GM12878 (cell line): ENCODE results near the gene TFCP2L1. TPM values are rescaled to one million over a fixed set of nuclear protein-coding genes. Genes with fewer than 3 reads are reported as not detected.

Source experiments
- ATAC-seq: fragments of 200-7000 bp; cut with Tn5 transposase; 3 replicates; pipeline ENCODE4 v1.9.1; 2020; ENCODE audit warnings: mild to moderate bottlenecking, moderate library complexity
- BruUV-seq: library from RNA; stranded (reverse); fragments of 400-500 nt; replicated peaks from 2 replicates; lab custom pipeline; 2021; lab: Mats Ljungman, UMichigan
- CTCF ChIA-PET: fragments of 300-600 bp; sonication (Branson Sonifier 250); formaldehyde crosslinking; extraction: SDS; loops from one replicate; lab custom pipeline; 2021; ENCODE audit warnings: inconsistent platforms; lab: Yijun Ruan, JAX
- POLR2A ChIA-PET: fragments of 350-600 bp; formaldehyde crosslinking; extraction: SDS; loops from one replicate; lab custom pipeline; 2021; ENCODE audit warnings: inconsistent platforms; lab: Charles Lee
- RAD21 ChIA-PET: fragments of 300-600 bp; sonication (Branson Sonifier 250); formaldehyde crosslinking; loops from one replicate; lab custom pipeline; 2023; ENCODE audit warnings: antibody characterized with exemption; ENCODE audit not compliant: unreplicated experiment; lab: Charles Lee
- SMC1A ChIA-PET: fragments of 300-600 bp; sonication (Branson Sonifier 250); formaldehyde crosslinking; loops from one replicate; lab custom pipeline; 2023; ENCODE audit not compliant: unreplicated experiment, uncharacterized antibody; lab: Charles Lee
- DNase-seq: peaks from one replicate; pipeline ENCODE4 v3.0.0-alpha.2; 2011; ENCODE audit warnings: low read depth, low spot score
- FAIRE-seq: peaks from 3 replicates; lab custom pipeline; 2011; peaks lifted over from hg19 to GRCh38; lab: Jason Lieb, UNC
- H2AFZ ChIP-seq: 2 replicates; pipeline ENCODE4 v1.6.0; 2011; ENCODE audit warnings: low read depth, low read length, control low read depth; ENCODE audit not compliant: control insufficient read depth
- H3K27ac ChIP-seq: 2 replicates; pipeline ENCODE4 v1.5.1; 2011; ENCODE audit warnings: control low read depth; ENCODE audit not compliant: control insufficient read depth, insufficient read depth
- H3K27me3 ChIP-seq, 2 experiments: replicated peaks in 1 of 2; 2 replicates each; pipeline versions ENCODE4 v1.6.0 to v1.6.1; 2011; ENCODE audit warnings: low read length in 1 of 2; ENCODE audit not compliant: control insufficient read depth in 2 of 2, insufficient read depth in 2 of 2
- H3K36me3 ChIP-seq, 2 experiments: 2 replicates each; pipeline ENCODE4 v1.5.1; 2011; ENCODE audit warnings: low read length in 1 of 2; ENCODE audit not compliant: control insufficient read depth in 2 of 2, insufficient read depth in 2 of 2
- H3K4me1 ChIP-seq: 2 replicates; pipeline ENCODE4 v1.6.1; 2011; ENCODE audit warnings: mild to moderate bottlenecking, low read length, moderate library complexity, mixed read lengths; ENCODE audit not compliant: control insufficient read depth, insufficient read depth
- H3K4me2 ChIP-seq: 2 replicates; pipeline ENCODE4 v1.6.0; 2011; ENCODE audit warnings: control low read depth; ENCODE audit not compliant: control insufficient read depth, insufficient read depth
- H3K4me3 ChIP-seq: fragments of 200-600 bp; sonication (generic); 2 replicates; pipeline ENCODE4 v1.5.1; 2016
- H3K79me2 ChIP-seq: 2 replicates; pipeline ENCODE4 v1.6.0; 2011; ENCODE audit warnings: low read length; ENCODE audit not compliant: control insufficient read depth, insufficient read depth
- H3K9ac ChIP-seq: 2 replicates; pipeline ENCODE4 v1.8.0; 2011; ENCODE audit warnings: low read length, control low read depth, mixed read lengths; ENCODE audit not compliant: control insufficient read depth, insufficient read depth
- H3K9me3 ChIP-seq: replicated peaks from 3 replicates; pipeline ENCODE4 v1.5.1; 2011; ENCODE audit warnings: mild to moderate bottlenecking, low read length; ENCODE audit not compliant: control insufficient read depth, insufficient read depth
- H4K20me1 ChIP-seq: 2 replicates; pipeline ENCODE4 v1.6.0; 2011; ENCODE audit not compliant: control insufficient read depth, insufficient read depth
- ASH2L ChIP-seq: fragments of 300-600, 200-600 bp; sonication (generic); IDR thresholded peaks from 2 replicates; pipeline ENCODE4 v1.6.1; 2017; ENCODE audit warnings: low read depth, mild to moderate bottlenecking, borderline replicate concordance
- E4F1 ChIP-seq: fragments of 450-650 bp; IDR thresholded peaks from 2 replicates; pipeline ENCODE4 v1.6.1; 2018; ENCODE audit warnings: borderline replicate concordance, mild to moderate bottlenecking; ENCODE audit not compliant: partially characterized antibody
- HDAC2 ChIP-seq: fragments of 200-600 bp; sonication (generic); IDR thresholded peaks from 2 replicates; pipeline ENCODE4 v1.6.1; 2017
- HDAC6 ChIP-seq: fragments of 200-600 bp; sonication (generic); IDR thresholded peaks from one replicate; pipeline ENCODE4 v1.8.0; 2017; ENCODE audit warnings: antibody characterized with exemption; ENCODE audit not compliant: unreplicated experiment
- RBBP5 ChIP-seq: fragments of 200-600 bp; sonication (generic); conservative IDR thresholded peaks from 2 replicates; pipeline ENCODE4 v1.6.1; 2016
- RFX5 ChIP-seq: IDR thresholded peaks from 2 replicates; pipeline ENCODE4 v1.6.1; 2011; ENCODE audit warnings: low read depth, low read length, improper control_type of control experiment
- SKIL ChIP-seq: fragments of 450-650 bp; IDR thresholded peaks from 2 replicates; pipeline ENCODE4 v1.6.1; 2017; ENCODE audit warnings: mild to moderate bottlenecking, low read depth, inconsistent platforms; ENCODE audit not compliant: poor library complexity, severe bottlenecking
- SMARCA5 ChIP-seq: fragments of 450-650 bp; IDR thresholded peaks from 2 replicates; pipeline ENCODE4 v1.6.1; 2017; ENCODE audit warnings: mild to moderate bottlenecking
- SUZ12 ChIP-seq: fragments of 200-600 bp; sonication (generic); IDR thresholded peaks from one replicate; pipeline ENCODE4 v1.6.1; 2018; ENCODE audit warnings: antibody characterized with exemption, mild to moderate bottlenecking; ENCODE audit not compliant: unreplicated experiment
- TCF12 ChIP-seq: IDR thresholded peaks from 2 replicates; pipeline ENCODE4 v1.6.1; 2011; ENCODE audit warnings: low read depth, mild to moderate bottlenecking, low read length
- USF1 ChIP-seq: IDR thresholded peaks from 2 replicates; pipeline ENCODE4 v1.6.1; 2011; ENCODE audit warnings: borderline replicate concordance, low read depth, mild to moderate bottlenecking, moderate library complexity, mixed read lengths, low read length; ENCODE audit not compliant: insufficient read depth; ENCODE audit errors: extremely low read length
- ZBTB11 ChIP-seq: fragments of 450-650 bp; formaldehyde crosslinking; IDR thresholded peaks from 2 replicates; pipeline ENCODE4 v1.5.0; 2022; ENCODE audit warnings: mild to moderate bottlenecking, missing genetic modification characterization
- ZNF217 ChIP-seq: fragments of 450-650 bp; IDR thresholded peaks from 2 replicates; pipeline ENCODE4 v1.6.1; 2017; ENCODE audit warnings: antibody characterized with exemption, mild to moderate bottlenecking
- WGBS: methylation state at CpG from one replicate; pipeline ENCODE4 v1.1.6; 2016; ENCODE audit warnings: low lambda C conversion rate; ENCODE audit not compliant: insufficient replicate concordance, insufficient coverage; ENCODE audit errors: missing lambda C conversion rate; 5-methylcytosine and 5-hydroxymethylcytosine counted together
- in situ Hi-C: fragments of 300-500 bp; cut with MboI; formaldehyde crosslinking; loops from 9 replicates; pipeline ENCODE4 v1.14.3; 2018; ENCODE audit warnings: mixed read lengths
- intact Hi-C: fragments of 100-400 bp; cut with micrococcal nuclease; formaldehyde crosslinking; loops from one replicate; pipeline ENCODE4 v1.14.2; 2022; ENCODE audit not compliant: unreplicated experiment
- polyA plus RNA-seq, 11 experiments: library from polyadenylated mRNA; depleted of rRNA in 4 of 11; unstranded in 6 of 11; stranded (reverse) in 5 of 11; fragments of >200 nt; fragmentation: Nextera tagmentation in 4 of 11; fragmentation: Illumina TruSeq in 1 of 11; extraction: Ambion mirVana in 4 of 11; extraction: Trizol in 1 of 11; gene quantifications; 1 replicate in 1 of 11; 2 replicates in 10 of 11; pipeline versions ENCODE4 v1.2.1 to v1.2.3, GENCODE V29; 2011 to 2016; ENCODE audit warnings: inconsistent platforms in 2 of 11, missing spikeins in 2 of 11, low read depth in 1 of 11
- total RNA-seq, 4 experiments: library from RNA; depleted of rRNA in 3 of 4; stranded (reverse); fragments of >200 nt in 3 of 4; fragmentation: Illumina TruSeq in 1 of 4; extraction: Trizol in 1 of 4; gene quantifications; 2 replicates each; pipeline versions ENCODE4 v1.2.1 to v1.2.3, GENCODE V29; 2013 to 2021

Gene TFCP2L1
- total and polyA plus RNA-seq, 10 of the 15 experiments (the other 5 are each of a cell fraction or from before 2014, with no cell fraction given): 0.02 to 0.21 (median 0.09) TPM; not detected in 1

GRCh38 chr2:121234791-121235190, 50.2 kb downstream of the TFCP2L1 start:
- intact Hi-C loops: no loop called here
- DNase-seq: no peak
- Histone ChIP-seq H4K20me1 (no peaks in the 10 kb centered on the region), H3K4me2 (no peak overlapping the region), H3K4me3 (no peak overlapping the region), H3K36me3 (no peaks in the 10 kb centered on the region), H3K9ac (no peak overlapping the region), H3K27ac (no peak overlapping the region), H3K9me3 (no peaks in the 10 kb centered on the region), H3K79me2 (no peaks in the 10 kb centered on the region), H3K4me1 (no peaks in the 10 kb centered on the region), H3K27me3 (no peaks in the 10 kb centered on the region; a peak in 2 of 4 replicates), H2AFZ (no peak overlapping the region)
- TF ChIP-seq SUZ12: no peak
- no peak for TF ChIP-seq TCF12
- no peak for TF ChIP-seq USF1
- no peak for TF ChIP-seq RFX5
- TF ChIP-seq E4F1: no peak
- no peak for TF ChIP-seq ASH2L
- no peak for TF ChIP-seq SKIL
- no peak for TF ChIP-seq ZNF217
- TF ChIP-seq HDAC2: no peak
- TF ChIP-seq SMARCA5: no peak
- no peak for TF ChIP-seq ZBTB11 (CRISPR knock-in tag)
- no peak for TF ChIP-seq HDAC6
- no peak for TF ChIP-seq RBBP5
- no peak for ATAC-seq
- ChIA-PET SMC1A (no interaction called here), CTCF (no interaction called here), POLR2A (no interaction called here), RAD21 (no interaction called here)
- no TSS peak for BruUV-seq
- in situ Hi-C loops: no loop called here
- no peak for FAIRE-seq
- 11% methylated on average over 9 of the region's 9 CpGs for WGBS
